ENCODE results near the gene TNRC6C.

Gene TNRC6C

DNA sequence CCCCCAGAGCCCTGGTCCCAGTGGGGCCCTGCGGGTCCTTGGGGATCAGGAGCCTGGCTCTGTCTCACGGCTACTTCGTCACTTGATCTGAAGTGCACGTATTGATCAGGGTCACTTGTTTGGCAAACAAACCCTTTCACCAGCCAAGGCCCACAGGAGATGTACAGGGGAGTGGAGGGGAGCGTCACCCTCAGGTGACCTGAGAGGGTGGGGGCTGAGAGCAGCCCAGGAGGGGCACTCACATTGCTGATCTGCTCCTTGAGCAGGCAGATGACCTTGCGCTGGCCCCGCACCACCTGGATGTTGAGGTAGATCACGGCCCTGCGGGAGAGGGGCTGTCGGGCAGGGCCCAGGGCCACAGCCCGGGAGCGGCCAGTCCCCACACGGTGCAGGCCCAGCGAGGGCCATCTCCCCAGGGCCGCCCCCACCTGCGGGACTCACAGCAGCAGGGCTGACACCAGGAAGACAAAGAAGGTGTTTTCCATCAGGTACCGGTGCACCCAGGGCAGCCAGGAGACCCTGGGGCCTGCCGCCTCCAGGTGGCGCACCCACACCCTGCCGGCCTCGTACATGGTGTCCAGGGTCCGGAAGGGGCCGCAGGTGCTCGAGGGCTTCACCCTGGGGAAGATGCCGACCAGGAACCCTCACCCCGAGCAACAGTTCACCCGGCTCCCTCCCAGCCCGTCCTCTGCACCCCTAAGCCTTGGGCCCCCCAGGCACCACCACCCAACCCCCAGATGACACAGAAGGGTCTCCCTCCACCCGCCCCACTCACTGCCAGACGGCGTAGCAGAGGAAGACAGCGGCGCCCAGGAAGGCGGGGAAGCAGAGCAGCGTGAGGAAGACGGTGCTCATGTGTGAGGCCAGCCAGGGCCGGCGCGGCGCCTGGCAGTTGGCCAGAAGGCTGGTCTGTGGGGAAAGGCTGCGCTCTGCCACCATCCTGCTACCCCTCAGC is 158.8 kb downstream of the TNRC6C start:
- TF ChIP-seq GATA3 (IDR thresholded peaks at IDR 0.05; ENCODE audit: low read depth, low read length) (no peak), GATA2 (IDR thresholded peaks at IDR 0.05; ENCODE audit: low read depth, low read length) (no peak)

DNA sequence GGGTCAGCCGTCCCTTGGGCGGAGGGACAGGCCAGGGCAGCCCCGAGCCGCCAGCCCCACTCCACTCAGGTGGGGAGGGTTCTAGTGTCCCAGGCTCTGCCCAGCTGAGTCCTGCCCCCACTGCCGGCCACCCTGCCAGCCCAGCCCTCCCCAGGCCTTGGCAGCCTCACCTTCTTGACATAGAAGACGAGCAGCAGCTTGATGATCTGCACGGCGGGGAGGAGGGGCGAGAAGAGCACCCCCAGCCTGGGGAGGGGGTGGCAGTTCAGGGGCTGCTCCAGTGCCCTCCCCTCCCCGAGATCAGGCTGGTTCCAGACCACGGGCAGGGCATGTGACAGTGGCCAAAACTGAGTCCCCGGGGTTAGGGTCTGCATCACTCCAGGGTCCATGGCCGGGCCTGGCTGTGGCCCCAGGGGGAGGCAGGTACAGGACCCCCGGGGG is 160.3 kb downstream of the TNRC6C start:
- TF ChIP-seq GATA2 (IDR thresholded peaks at IDR 0.05; ENCODE audit: low read depth, low read length): no peak
- TF ChIP-seq GATA3 (IDR thresholded peaks at IDR 0.05; ENCODE audit: low read depth, low read length): no peak

DNA sequence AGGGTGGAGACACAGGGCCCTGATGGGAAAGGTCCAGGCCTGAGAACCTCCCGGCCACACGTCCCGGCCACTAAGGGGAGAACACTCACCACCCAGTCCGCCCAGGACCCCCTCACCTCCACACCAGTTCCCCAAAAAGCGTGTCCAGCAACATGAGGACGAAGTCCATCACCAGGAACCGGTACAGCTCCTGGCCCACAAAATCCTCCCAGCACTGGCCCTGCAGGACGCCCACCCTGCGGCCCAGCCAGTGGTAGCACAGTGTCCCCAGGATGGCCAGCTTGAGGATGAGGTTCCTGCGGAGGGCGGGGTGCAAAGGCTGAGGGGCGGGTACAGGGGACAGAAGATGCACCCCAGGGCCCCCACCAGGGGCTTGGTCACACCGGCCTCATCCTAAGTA is 162.0 kb downstream of the TNRC6C start:
- TF ChIP-seq GATA2 (IDR thresholded peaks at IDR 0.05; ENCODE audit: low read depth, low read length) (no peak), GATA3 (IDR thresholded peaks at IDR 0.05; ENCODE audit: low read depth, low read length) (no peak)

DNA sequence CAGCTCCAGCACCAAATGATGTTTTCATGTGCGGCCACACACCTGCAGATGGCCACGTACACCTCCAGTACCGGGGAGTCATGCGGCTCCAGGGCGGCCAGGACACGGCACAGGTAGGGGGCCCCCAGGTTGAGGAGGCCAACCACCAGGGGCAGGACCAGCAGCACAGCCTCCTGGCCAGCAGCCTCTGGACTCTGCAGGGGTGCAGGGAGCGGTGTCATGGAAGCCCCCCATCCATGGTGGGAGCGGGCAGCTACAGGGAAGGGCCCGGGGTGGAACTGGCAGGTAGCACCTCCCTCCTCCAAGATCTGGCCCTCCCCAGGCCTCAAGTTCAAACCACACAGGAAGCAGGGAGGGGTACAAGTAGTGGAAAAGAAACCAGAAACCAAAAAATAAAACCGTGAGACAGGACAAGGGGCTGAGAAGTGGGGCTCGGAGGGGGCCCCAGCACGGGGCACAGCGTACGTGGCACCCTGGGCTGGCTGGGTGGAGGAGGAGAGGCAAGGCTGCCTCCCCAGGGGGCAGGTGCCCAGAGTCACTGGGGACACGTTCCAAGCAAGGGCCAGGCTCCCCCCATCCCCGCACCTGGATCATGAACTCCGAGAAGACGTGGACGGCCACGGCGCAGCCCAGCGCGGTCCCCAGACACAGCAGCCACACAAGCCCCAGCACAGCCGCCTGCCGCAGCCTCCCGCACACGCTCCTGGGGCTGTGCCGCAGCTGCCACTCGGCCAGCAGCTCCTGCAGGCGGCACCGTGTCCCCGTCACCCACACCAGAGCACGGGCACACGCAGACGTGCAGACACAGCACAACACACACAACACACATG is 162.7 kb downstream of the TNRC6C start:
- TF ChIP-seq GATA2 (IDR thresholded peaks at IDR 0.05; ENCODE audit: low read depth, low read length): no peak

DNA sequence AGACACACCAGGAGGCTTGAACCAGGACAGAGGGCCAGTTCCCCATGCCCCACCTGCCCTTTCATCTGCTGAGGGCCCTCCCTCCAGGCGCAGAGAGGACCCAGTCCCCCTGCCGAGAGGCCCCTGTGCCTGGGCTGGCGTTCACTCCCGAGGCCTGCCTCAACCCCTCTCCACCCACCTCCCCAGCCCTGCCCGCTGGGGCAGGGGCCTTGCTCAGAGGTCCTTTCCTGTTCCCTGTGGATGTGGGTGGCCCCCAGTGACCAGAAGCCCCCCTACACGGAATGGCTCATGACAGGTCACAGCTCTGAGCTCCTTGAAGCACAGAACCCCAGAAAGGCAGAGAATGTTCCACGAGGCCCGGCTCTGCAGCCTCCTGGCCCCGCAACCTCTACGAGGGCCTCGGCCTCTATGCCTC is 163.3 kb downstream of the TNRC6C start:
- TF ChIP-seq GATA3 (IDR thresholded peaks at IDR 0.05; ENCODE audit: low read depth, low read length) (no peak), GATA2 (IDR thresholded peaks at IDR 0.05; ENCODE audit: low read depth, low read length) (no peak)

DNA sequence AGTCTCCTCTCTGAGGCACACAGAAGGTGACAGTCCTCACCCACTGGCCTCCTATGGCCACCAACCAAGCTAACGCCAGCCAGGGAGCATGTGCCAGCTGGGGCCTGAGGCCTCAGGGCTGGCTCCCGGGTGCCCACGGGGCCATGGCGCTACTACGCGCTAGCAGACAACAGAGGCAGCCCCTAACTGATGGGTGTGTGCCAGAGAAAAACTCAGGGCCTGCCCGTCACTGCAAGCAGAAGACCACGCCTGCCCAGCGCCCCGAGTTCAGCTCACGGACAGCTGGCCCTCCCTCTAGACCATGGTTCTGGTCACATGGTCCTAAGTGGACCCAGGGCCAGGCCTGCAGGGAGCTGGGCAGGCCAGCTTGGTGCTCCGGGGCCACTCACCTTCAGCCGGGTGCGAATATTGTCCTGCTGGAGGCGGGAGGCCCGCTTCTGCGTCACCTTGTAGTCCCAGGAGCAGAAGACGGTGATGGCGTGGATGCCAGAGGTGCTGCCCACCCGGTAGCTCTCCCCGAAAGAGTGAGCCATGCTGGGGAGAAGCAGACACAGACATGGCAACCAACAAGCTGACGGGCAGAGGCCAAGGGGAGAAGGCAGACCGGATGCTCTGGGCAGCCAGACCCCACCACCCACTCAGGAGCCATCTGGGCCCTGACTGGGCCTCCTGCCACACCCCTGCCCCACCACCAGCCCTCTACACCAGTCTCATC is 163.9 kb downstream of the TNRC6C start:
- no peak for TF ChIP-seq GATA2 (IDR thresholded peaks at IDR 0.05; ENCODE audit: low read depth, low read length)
- no peak for TF ChIP-seq GATA3 (IDR thresholded peaks at IDR 0.05; ENCODE audit: low read depth, low read length)

DNA sequence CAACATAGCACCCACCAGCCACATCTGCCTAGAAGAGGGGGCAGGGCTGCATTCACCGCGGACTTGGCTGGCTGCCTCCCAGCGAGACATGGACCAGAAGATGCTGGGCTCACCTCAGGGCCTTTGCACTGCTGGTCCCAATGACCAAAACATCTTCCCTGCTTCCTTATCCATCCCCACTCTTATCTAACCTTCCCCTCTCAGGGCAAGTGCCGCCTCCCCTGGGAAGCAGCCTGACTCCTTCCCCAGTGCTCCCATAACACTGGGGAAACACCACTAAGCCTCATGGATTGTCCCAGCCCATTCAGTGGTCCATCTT is 164.4 kb downstream of the TNRC6C start:
- no peak for TF ChIP-seq GATA3 (IDR thresholded peaks at IDR 0.05; ENCODE audit: low read depth, low read length)

DNA sequence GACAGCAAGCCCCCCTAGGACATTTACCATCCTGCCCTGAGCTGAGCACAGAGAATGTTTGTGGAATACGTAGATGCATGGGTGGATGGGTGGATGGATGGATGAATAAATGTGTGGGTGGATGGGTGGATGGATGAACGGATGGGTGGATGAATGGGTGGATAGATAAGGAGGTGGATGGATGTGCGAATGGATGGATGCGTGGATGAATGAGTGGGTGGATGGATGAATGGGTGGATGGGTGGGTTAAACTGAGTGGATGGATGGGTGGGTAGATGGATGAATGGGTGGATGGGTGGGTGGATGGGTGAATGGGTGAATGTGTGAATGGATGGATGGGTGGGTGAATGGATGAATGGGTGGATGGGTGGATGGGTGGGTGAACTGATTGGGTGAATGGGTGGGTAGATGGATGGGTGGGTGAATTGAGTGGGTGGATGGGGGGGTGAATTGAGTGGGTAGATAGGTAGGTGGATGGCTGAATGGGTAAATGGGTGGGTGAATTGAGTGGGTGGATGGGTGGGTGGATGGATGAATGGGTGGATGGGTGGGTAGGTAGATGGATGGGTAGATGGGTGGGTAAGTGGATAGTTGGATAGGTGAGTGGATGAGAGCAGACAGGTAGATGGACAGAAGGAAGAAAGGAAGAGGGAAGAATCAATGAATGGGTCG is 164.9 kb downstream of the TNRC6C start:
- TF ChIP-seq GATA2 (IDR thresholded peaks at IDR 0.05; ENCODE audit: low read depth, low read length) (no peak), GATA3 (IDR thresholded peaks at IDR 0.05; ENCODE audit: low read depth, low read length) (no peak)

DNA sequence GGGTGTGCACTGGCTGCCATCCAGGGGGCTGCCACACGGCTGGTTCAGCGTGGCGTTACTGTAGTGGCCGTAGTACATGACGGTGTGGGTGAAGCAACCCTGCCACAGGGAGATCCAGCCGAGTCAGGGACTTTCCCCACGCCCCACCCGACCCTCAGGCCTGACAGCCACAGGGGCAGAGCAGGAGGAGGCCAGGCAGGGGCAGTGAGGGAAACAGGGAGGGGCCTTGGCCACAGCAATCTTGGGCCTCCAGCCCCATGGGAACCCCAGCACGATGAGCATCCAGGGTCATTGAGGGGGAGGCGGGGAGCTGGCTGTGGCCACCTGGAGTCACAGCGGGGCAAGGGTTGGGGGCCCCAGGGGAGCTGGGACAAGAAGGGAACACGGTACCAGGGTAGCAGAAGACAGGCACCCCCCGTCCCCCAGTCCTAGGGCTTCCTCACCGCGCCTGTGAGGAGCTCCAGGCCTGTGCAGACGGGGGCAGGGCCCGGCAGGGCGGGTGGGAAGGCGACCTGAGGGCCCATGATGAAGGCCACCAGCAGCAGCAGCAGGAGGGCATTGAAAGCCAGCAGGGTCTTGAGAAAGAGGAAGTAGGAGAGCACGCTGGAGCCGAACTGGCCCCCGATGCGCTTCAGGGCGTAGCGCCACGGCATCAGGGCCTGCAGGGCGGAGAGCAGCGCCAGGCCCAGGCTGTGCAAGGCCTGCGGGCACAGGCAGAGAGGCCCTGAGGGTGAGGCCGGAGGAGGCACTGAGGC is 165.8 kb downstream of the TNRC6C start:
- TF ChIP-seq GATA3 (IDR thresholded peaks at IDR 0.05; ENCODE audit: low read depth, low read length) (no peak), GATA2 (IDR thresholded peaks at IDR 0.05; ENCODE audit: low read depth, low read length) (no peak)

DNA sequence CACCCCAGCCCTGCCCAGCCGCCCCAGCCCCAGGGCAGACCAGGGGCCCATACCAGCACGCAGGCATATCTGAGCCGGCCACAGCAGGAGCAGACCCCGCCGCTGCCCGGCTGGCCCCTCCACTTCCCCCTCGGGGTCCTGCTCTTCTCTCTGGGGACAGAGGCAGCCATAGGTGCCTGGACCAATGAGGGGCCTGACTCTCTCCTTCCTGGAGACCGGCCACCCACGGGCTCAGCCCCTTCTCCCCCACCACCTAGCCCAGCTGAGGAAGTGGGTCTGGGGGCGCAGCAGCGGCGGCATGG is 166.3 kb downstream of the TNRC6C start:
- no peak for TF ChIP-seq GATA3 (IDR thresholded peaks at IDR 0.05; ENCODE audit: low read depth, low read length)
- TF ChIP-seq GATA2 (IDR thresholded peaks at IDR 0.05; ENCODE audit: low read depth, low read length): no peak

DNA sequence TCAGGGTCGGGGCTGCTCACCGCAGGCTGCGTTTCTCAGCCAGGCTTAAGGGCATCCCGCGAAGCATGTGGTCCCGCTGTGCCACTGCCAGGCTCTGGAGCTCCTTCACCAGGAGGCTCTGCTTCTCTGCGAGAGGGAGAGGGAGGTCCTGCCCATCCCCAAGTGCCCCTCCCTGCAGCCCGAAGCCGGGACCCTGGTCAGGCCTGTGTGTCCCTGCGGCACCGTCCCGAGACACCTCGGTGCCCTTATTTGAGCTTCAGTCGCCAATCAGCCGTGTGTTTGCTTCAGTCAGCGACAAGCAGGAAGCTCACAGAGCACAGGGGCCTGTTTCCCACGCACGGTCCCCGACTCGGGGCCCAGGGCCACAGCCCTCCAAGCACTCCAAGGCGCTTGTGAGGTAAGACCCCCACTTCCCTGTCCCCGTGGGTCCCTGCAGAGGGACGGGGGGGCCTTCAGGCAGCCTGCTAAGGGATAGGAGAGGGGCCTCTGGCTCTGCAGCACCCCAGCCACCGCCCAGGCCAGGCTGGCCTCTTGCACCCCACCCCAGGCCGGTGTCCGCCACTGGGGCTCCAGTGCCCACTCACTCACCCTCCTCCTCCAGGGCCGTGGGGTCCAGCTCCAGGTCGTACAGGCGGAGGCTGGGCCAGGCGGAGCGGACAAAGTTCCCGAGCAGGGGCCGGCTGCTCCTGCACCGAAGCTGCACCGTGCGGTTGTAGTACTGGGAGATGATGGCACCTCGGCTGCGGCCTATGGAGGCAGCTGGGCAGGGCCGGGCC is 166.8 kb downstream of the TNRC6C start:
- TF ChIP-seq GATA3 (IDR thresholded peaks at IDR 0.05; ENCODE audit: low read depth, low read length) (no peak), GATA2 (IDR thresholded peaks at IDR 0.05; ENCODE audit: low read depth, low read length) (no peak)

DNA sequence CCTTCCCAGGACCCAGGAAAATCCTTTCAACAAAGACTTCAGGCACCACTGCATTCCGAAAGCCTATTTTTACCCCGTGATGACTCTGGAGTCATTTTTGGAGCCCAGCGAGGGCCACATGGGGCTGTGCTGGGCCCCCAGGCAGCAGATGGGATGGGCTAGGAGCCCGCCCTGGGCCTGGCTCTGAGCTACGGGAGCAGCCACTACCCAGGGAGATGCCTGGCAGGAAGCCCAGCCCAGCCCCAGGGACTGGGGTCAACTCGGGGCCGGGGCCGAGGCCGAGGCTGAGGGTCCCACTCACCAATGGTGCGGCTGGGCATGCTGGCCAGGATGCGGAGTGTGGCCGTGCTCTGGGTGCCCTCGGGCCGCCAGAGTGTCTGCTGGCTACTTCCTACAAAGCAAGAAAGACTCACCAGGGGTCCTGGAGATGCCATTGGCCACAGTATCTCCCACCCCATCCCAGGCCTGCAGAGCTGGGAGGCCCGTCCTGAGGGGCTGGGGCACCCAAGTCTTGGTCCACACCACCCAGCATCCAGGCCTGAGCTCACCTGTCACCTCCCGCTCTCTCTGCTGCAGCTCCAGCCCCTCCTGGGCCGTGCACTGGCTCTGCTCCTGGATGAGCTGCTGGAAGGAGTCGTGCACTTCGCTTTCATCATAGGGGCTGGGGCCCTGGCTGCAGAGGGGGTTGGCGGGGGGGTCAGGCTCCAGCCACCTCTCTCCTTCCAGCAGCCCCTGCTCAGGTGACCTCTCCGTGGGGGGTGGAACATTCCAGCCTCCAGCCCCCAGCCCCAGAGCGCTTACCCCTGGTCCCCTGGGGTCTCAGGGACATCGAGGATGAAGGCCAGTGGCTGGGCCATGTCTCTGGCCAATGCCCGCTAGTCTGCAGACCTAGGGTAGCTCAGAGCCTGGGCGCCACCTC is 167.7 kb downstream of the TNRC6C start:
- TF ChIP-seq GATA2 (IDR thresholded peaks at IDR 0.05; ENCODE audit: low read depth, low read length) (no peak), GATA3 (IDR thresholded peaks at IDR 0.05; ENCODE audit: low read depth, low read length) (no peak)

Measured in SH-SY5Y (cell line).